ENCODE results near the gene SLAIN1. TPM values are rescaled to one million over a fixed set of nuclear protein-coding genes. Genes with fewer than 3 reads are reported as not detected.

SLAIN1 gene
- total RNA-seq, 1 donor from 2014 or later: 3.4 TPM

GRCh38 chr13:77733674-77734073 lies 36.2 kb downstream of the SLAIN1 start:
- Histone ChIP-seq H3K9me3 (ENCODE audit: insufficient read depth, low read depth, low read length) (no peaks in the 10 kb centered on the region), H3K27ac (ENCODE audit: low read depth, low read length) (no peak overlapping the region), H3K4me3 (ENCODE audit: insufficient read depth, low read depth, low read length) (no peak overlapping the region), H3K79me2 (ENCODE audit: insufficient read depth, low read length) (no peaks in the 10 kb centered on the region), H4K20me1 (ENCODE audit: insufficient read depth, low read length) (no peaks in the 10 kb centered on the region), H3K4me2 (ENCODE audit: low read length) (no peak overlapping the region), H3K4me1 (ENCODE audit: insufficient read depth, low read length) (no peaks in the 10 kb centered on the region), H3K36me3 (ENCODE audit: insufficient read depth, low read length) (no peaks in the 10 kb centered on the region), H3K27me3 (ENCODE audit: insufficient read depth, low read length) (no peaks in the 10 kb centered on the region), H2AFZ (ENCODE audit: low read depth, low read length) (no peak overlapping the region), H3K9ac (ENCODE audit: low read length) (no peak overlapping the region)
- peaks cover 3% of the 10 kb centered on the region for H3K4me1 Mint-ChIP-seq (ENCODE audit: low read depth, unreplicated experiment)
- DNase-seq (ENCODE audit: low read depth): no peak
- no peak for TF ChIP-seq CTCF (IDR thresholded peaks at IDR 0.05; ENCODE audit: insufficient read depth, low read depth, low read length)
- TF ChIP-seq EZH2 (IDR thresholded peaks at IDR 0.05; ENCODE audit: insufficient read depth, low read length): no peak
- no peaks in the 10 kb centered on the region for H3K36me3 Mint-ChIP-seq (ENCODE audit: low read depth, unreplicated experiment)
- no peaks in the 10 kb centered on the region for H3K9me3 Mint-ChIP-seq (ENCODE audit: unreplicated experiment)
- no peak overlapping the region for H3K27ac Mint-ChIP-seq (ENCODE audit: unreplicated experiment)
- FAIRE-seq: no peak
- H3K27me3 Mint-ChIP-seq (ENCODE audit: low read depth, unreplicated experiment): no peaks in the 10 kb centered on the region
- H3K4me3 Mint-ChIP-seq (ENCODE audit: unreplicated experiment): no peak overlapping the region

- Histone ChIP-seq H3K27me3 (ENCODE audit: insufficient read depth, low read length) (no peaks in the 10 kb centered on the region), H3K4me3 (ENCODE audit: insufficient read depth, low read depth, low read length) (no peak overlapping the region), H4K20me1 (ENCODE audit: insufficient read depth, low read length) (no peaks in the 10 kb centered on the region), H3K36me3 (ENCODE audit: insufficient read depth, low read length) (no peaks in the 10 kb centered on the region), H3K9me3 (ENCODE audit: insufficient read depth, low read depth, low read length) (no peaks in the 10 kb centered on the region), H3K27ac (ENCODE audit: low read depth, low read length) (no peak overlapping the region), H3K79me2 (ENCODE audit: insufficient read depth, low read length) (no peaks in the 10 kb centered on the region), H3K9ac (ENCODE audit: low read length) (no peak overlapping the region), H3K4me1 (ENCODE audit: insufficient read depth, low read length) (no peaks in the 10 kb centered on the region), H3K4me2 (ENCODE audit: low read length) (no peak overlapping the region), H2AFZ (ENCODE audit: low read depth, low read length) (no peak overlapping the region)
- TF ChIP-seq EZH2 (IDR thresholded peaks at IDR 0.05; ENCODE audit: insufficient read depth, low read length) (no peak), CTCF (IDR thresholded peaks at IDR 0.05; ENCODE audit: insufficient read depth, low read depth, low read length) (no peak)
- no peak for FAIRE-seq
- Mint-ChIP-seq H3K36me3 (ENCODE audit: low read depth, unreplicated experiment) (no peaks in the 10 kb centered on the region), H3K4me3 (ENCODE audit: unreplicated experiment) (no peak overlapping the region), H3K4me1 (ENCODE audit: low read depth, unreplicated experiment) (no peaks in the 10 kb centered on the region), H3K27ac (ENCODE audit: unreplicated experiment) (no peak overlapping the region), H3K27me3 (ENCODE audit: low read depth, unreplicated experiment) (no peaks in the 10 kb centered on the region), H3K9me3 (ENCODE audit: unreplicated experiment) (no peaks in the 10 kb centered on the region)
- DNase-seq (ENCODE audit: low read depth): no peak
Observed at GRCh38 chr13:77737583-77738200, 40.2 kb downstream of the SLAIN1 start.

GRCh38 chr13:77740097-77740735 lies 42.7 kb downstream of the SLAIN1 start:
- no peak for TF ChIP-seq CTCF (IDR thresholded peaks at IDR 0.05; ENCODE audit: insufficient read depth, low read depth, low read length)
- no peak for TF ChIP-seq EZH2 (IDR thresholded peaks at IDR 0.05; ENCODE audit: insufficient read depth, low read length)
- H4K20me1 ChIP-seq (ENCODE audit: insufficient read depth, low read length): no peaks in the 10 kb centered on the region
- H3K4me3 Mint-ChIP-seq (ENCODE audit: unreplicated experiment): no peak overlapping the region
- no peak overlapping the region for H3K4me2 ChIP-seq (ENCODE audit: low read length)
- H3K9ac ChIP-seq (ENCODE audit: low read length): no peak overlapping the region
- no peak for DNase-seq (ENCODE audit: low read depth)
- H3K36me3 Mint-ChIP-seq (ENCODE audit: low read depth, unreplicated experiment): no peaks in the 10 kb centered on the region
- H3K36me3 ChIP-seq (ENCODE audit: insufficient read depth, low read length): no peaks in the 10 kb centered on the region
- no peaks in the 10 kb centered on the region for H3K4me1 ChIP-seq (ENCODE audit: insufficient read depth, low read length)
- H3K9me3 Mint-ChIP-seq (ENCODE audit: unreplicated experiment): no peaks in the 10 kb centered on the region
- no peak overlapping the region for H3K27ac ChIP-seq (ENCODE audit: low read depth, low read length)
- no peak for FAIRE-seq
- no peak overlapping the region for H3K4me3 ChIP-seq (ENCODE audit: insufficient read depth, low read depth, low read length)
- no peaks in the 10 kb centered on the region for H3K4me1 Mint-ChIP-seq (ENCODE audit: low read depth, unreplicated experiment)
- no peaks in the 10 kb centered on the region for H3K27me3 ChIP-seq (ENCODE audit: insufficient read depth, low read length)
- H3K27ac Mint-ChIP-seq (ENCODE audit: unreplicated experiment): no peak overlapping the region
- no peaks in the 10 kb centered on the region for H3K9me3 ChIP-seq (ENCODE audit: insufficient read depth, low read depth, low read length)
- no peaks in the 10 kb centered on the region for H3K27me3 Mint-ChIP-seq (ENCODE audit: low read depth, unreplicated experiment)
- no peak overlapping the region for H2AFZ ChIP-seq (ENCODE audit: low read depth, low read length)
- H3K79me2 ChIP-seq (ENCODE audit: insufficient read depth, low read length): no peaks in the 10 kb centered on the region
